Activated CD8-positive, alpha-beta memory T cell treated with anti-CD3 and anti-CD28 coated beads for 24 hours (primary cell): Measurements from ENCODE around the gene HK2.

Source experiments
- DNase-seq: peaks from one replicate; pipeline ENCODE4 v3.0.0-alpha.2; 2020

The HK2 gene

DNA sequence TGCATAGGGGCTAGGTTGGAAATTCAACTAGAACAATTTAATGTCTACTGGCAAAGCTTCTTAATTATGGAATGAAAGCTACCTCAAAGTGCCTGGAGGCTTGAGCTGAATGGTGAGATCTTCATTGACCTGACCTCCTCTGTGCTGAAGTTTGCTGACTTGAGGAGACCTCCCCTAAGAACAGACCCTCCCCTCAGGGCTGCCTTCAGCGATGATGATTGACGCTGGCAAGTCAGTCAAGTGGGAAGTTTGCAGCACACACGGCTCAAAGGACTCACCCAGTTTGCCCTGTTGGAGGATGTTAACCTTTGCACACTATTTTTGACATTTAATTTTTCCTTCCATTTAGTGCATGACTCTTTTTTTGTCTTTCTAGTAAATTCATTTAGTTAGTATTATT lies 107.4 kb downstream of the HK2 start:
- no peak for DNase-seq

DNA sequence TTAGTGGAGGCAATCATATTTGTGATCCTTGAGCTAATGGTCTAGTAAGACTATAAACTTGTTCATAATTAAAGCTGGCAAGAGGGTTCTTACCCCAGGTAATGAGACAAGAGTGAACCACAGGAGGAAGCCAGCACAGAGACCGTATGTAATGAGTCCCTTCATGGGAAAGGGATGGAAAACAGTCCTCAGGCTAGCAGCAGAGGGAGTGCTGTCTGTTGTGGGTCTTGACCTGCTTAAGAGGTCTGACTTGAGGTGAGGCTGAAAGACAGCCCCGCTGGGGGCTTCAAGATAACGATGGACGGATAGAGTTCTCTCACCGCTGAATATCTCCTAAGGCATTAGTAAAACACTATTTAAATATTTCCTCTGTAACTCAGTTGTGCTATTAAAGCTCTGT lies 108.3 kb downstream of the HK2 start:
- no peak for DNase-seq
